GM12892 (cell line): ENCODE measurements around the gene PPIF.

Experiments used
- POLR2A ChIP-seq: IDR thresholded peaks from 2 replicates; pipeline ENCODE4 v1.6.1; 2011; ENCODE audit warnings: low read depth, low read length, control low read depth
- POLR2AphosphoS5 ChIP-seq: IDR thresholded peaks from 2 replicates; pipeline ENCODE4 v1.6.1; 2011; ENCODE audit warnings: low read depth, low read length, control low read depth
- TAF1 ChIP-seq: IDR thresholded peaks from 2 replicates; pipeline ENCODE4 v1.6.1; 2011; ENCODE audit warnings: low read depth, mild to moderate bottlenecking, control low read depth, low read length, borderline replicate concordance

DNA sequence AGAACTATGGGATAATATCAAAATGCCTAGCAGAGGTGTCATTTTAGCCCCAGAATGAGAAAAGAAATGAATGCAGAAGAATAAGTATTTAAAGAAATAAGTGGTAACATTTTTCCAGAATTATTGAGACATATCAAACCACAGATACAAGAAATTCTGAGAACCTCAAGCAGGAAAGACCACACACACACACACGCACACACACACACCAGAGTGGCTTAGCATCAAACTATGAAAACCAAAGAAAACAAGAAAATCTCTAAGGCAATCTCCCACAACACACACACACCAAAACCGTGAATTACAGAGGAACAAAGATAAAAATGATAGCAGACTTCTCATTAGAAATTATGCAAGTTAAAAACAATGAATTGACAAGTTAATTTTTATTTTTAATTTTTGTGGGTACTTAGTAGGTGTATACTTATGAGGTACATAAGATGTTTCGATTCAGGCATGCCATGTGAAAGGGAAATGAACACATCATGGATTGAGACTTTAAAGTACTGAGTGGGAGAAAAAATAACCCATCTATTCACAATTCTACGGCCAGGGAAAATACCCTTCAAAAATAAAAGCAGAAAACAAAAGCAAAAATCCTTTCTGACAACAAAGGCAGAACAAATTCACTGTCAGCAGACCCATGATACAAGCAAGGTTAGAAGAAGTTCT, 14.6 kb downstream of the PPIF start:
- no peak for TF ChIP-seq TAF1
- TF ChIP-seq POLR2A = no peak
- no peak for TF ChIP-seq POLR2AphosphoS5
